ENCODE data around the gene CHRNE.

Gene CHRNE

GRCh38 chr17:4944163-4944553, 41.3 kb upstream of the CHRNE start:
- peaks cover 14% of the 10 kb centered on the region for H3K79me1 ChIP-seq (ENCODE audit: low read depth, low read length)
- H2AK5ac ChIP-seq (ENCODE audit: low read depth, low read length) = no peak overlapping the region
- no peak overlapping the region for H3K27ac ChIP-seq (replicated peaks; ENCODE audit: low read length)
- H2BK15ac ChIP-seq (ENCODE audit: low read length) = no peak overlapping the region
- WGBS, 2 donors (ENCODE audit: extremely low coverage in 2 of 2, insufficient read length in 2 of 2, insufficient replicate concordance in 1 of 2) = no CpG with 5 or more reads among the region's 3 CpGs
- no peak for DNase-seq (ENCODE audit: low spot score)
- no peak overlapping the region for H3K14ac ChIP-seq (ENCODE audit: low read length)
- H3K4me1 ChIP-seq (ENCODE audit: control insufficient read depth in 2 of 2, insufficient read depth in 1 of 2, low read depth in 1 of 2, low read length in 2 of 2) = peaks cover 11 to 12% of the 10 kb centered on the region in 2 donors
- H4K8ac ChIP-seq (ENCODE audit: low read depth, low read length) = no peak overlapping the region
- peak overlapping the region; percentile 12 for H3K23ac ChIP-seq (ENCODE audit: low read depth, low read length, poor library complexity)
- H2BK12ac ChIP-seq (ENCODE audit: low read length) = no peak overlapping the region
- H3K27me3 ChIP-seq (ENCODE audit: control insufficient read depth in 3 of 3, insufficient read depth in 3 of 3, low read depth in 1 of 3, low read length in 3 of 3) = no peaks in the 10 kb centered on the region
- no peak overlapping the region for H3K9ac ChIP-seq (ENCODE audit: low read depth, low read length, poor library complexity)
- H3K4me3 ChIP-seq (ENCODE audit: low read length in 2 of 2) = no peak overlapping the region
- H2BK5ac ChIP-seq (ENCODE audit: low read length) = no peak overlapping the region
- H4K91ac ChIP-seq (ENCODE audit: low read depth, low read length, poor library complexity) = no peak overlapping the region
- H3K9me3 ChIP-seq (replicated peaks in 1 of 2; ENCODE audit: control insufficient read depth in 2 of 2, insufficient read depth in 1 of 2, low read depth in 1 of 2, low read length in 2 of 2) = no peaks in the 10 kb centered on the region
- no peak overlapping the region for H3K18ac ChIP-seq (ENCODE audit: low read length)
- H3K4ac ChIP-seq (ENCODE audit: low read length) = no peak overlapping the region
- H3K36me3 ChIP-seq (replicated peaks in 1 of 2; ENCODE audit: control insufficient read depth in 2 of 2, insufficient read depth in 2 of 2, low read length in 2 of 2) = peaks cover 40 to 56% of the 10 kb centered on the region in 2 donors
- H2BK120ac ChIP-seq (ENCODE audit: low read depth, low read length) = no peak overlapping the region
- no peak overlapping the region for H3K4me2 ChIP-seq (ENCODE audit: insufficient read depth, low read length, poor library complexity, severe bottlenecking)
- H2AFZ ChIP-seq (ENCODE audit: low read length) = no peak overlapping the region

GRCh38 chr17:4942760-4943508, 40.0 kb upstream of the CHRNE start:
- Histone ChIP-seq H3K27ac (replicated peaks; ENCODE audit: low read length) (no peak overlapping the region), H4K8ac (ENCODE audit: low read depth, low read length) (no peak overlapping the region), H2BK12ac (ENCODE audit: low read length) (no peak overlapping the region), H2BK15ac (ENCODE audit: low read length) (no peak overlapping the region), H3K9ac (ENCODE audit: low read depth, low read length, poor library complexity) (no peak overlapping the region), H3K9me3 (replicated peaks in 1 of 2; ENCODE audit: control insufficient read depth in 2 of 2, insufficient read depth in 1 of 2, low read depth in 1 of 2, low read length in 2 of 2) (no peaks in the 10 kb centered on the region), H3K79me1 (ENCODE audit: low read depth, low read length) (peaks cover 22% of the 10 kb centered on the region), H3K18ac (ENCODE audit: low read length) (no peak overlapping the region), H3K4ac (ENCODE audit: low read length) (no peak overlapping the region), H3K27me3 (ENCODE audit: control insufficient read depth in 3 of 3, insufficient read depth in 3 of 3, low read depth in 1 of 3, low read length in 3 of 3) (no peaks in the 10 kb centered on the region), H2AFZ (ENCODE audit: low read length) (no peak overlapping the region), H3K14ac (ENCODE audit: low read length) (no peak overlapping the region), H4K91ac (ENCODE audit: low read depth, low read length, poor library complexity) (no peak overlapping the region), H2BK5ac (ENCODE audit: low read length) (no peak overlapping the region), H3K4me3 (ENCODE audit: low read length in 2 of 2) (peak overlapping the region in 1 of 2 donors; percentile 4), H2AK5ac (ENCODE audit: low read depth, low read length) (no peak overlapping the region), H3K23ac (ENCODE audit: low read depth, low read length, poor library complexity) (no peak overlapping the region), H3K36me3 (replicated peaks in 1 of 2; ENCODE audit: control insufficient read depth in 2 of 2, insufficient read depth in 2 of 2, low read length in 2 of 2) (peaks cover 45 to 64% of the 10 kb centered on the region in 2 donors), H3K4me1 (ENCODE audit: control insufficient read depth in 2 of 2, insufficient read depth in 1 of 2, low read depth in 1 of 2, low read length in 2 of 2) (peaks cover 17 to 20% of the 10 kb centered on the region in 2 donors), H3K4me2 (ENCODE audit: insufficient read depth, low read length, poor library complexity, severe bottlenecking) (no peak overlapping the region), H2BK120ac (ENCODE audit: low read depth, low read length) (no peak overlapping the region)
- no CpG with 5 or more reads among the region's 13 CpGs for WGBS, 2 donors (ENCODE audit: extremely low coverage in 2 of 2, insufficient read length in 2 of 2, insufficient replicate concordance in 1 of 2)
- DNase-seq (ENCODE audit: low spot score) = no peak

- no peaks in the 10 kb centered on the region for H3K9me3 ChIP-seq (replicated peaks in 1 of 2; ENCODE audit: control insufficient read depth in 2 of 2, insufficient read depth in 1 of 2, low read depth in 1 of 2, low read length in 2 of 2)
- no peak overlapping the region for H2AFZ ChIP-seq (ENCODE audit: low read length)
- peaks cover 54 to 72% of the 10 kb centered on the region in 2 donors for H3K36me3 ChIP-seq (replicated peaks in 1 of 2; ENCODE audit: control insufficient read depth in 2 of 2, insufficient read depth in 2 of 2, low read length in 2 of 2)
- H2BK15ac ChIP-seq (ENCODE audit: low read length) = no peak overlapping the region
- no peak overlapping the region for H3K14ac ChIP-seq (ENCODE audit: low read length)
- peaks cover 26% of the 10 kb centered on the region for H3K79me1 ChIP-seq (ENCODE audit: low read depth, low read length)
- no peak overlapping the region for H4K91ac ChIP-seq (ENCODE audit: low read depth, low read length, poor library complexity)
- H4K8ac ChIP-seq (ENCODE audit: low read depth, low read length) = no peak overlapping the region
- H3K23ac ChIP-seq (ENCODE audit: low read depth, low read length, poor library complexity) = no peak overlapping the region
- no peaks in the 10 kb centered on the region for H3K27me3 ChIP-seq (ENCODE audit: control insufficient read depth in 3 of 3, insufficient read depth in 3 of 3, low read depth in 1 of 3, low read length in 3 of 3)
- H3K27ac ChIP-seq (replicated peaks; ENCODE audit: low read length) = no peak overlapping the region
- H3K9ac ChIP-seq (ENCODE audit: low read depth, low read length, poor library complexity) = no peak overlapping the region
- WGBS, 2 donors (ENCODE audit: extremely low coverage in 2 of 2, insufficient read length in 2 of 2, insufficient replicate concordance in 1 of 2) = no CpG with 5 or more reads among the region's 4 CpGs
- H2BK5ac ChIP-seq (ENCODE audit: low read length) = no peak overlapping the region
- H3K4ac ChIP-seq (ENCODE audit: low read length) = no peak overlapping the region
- H2BK120ac ChIP-seq (ENCODE audit: low read depth, low read length) = no peak overlapping the region
- no peak for DNase-seq (ENCODE audit: low spot score)
- no peak overlapping the region for H3K18ac ChIP-seq (ENCODE audit: low read length)
- H3K4me1 ChIP-seq (ENCODE audit: control insufficient read depth in 2 of 2, insufficient read depth in 1 of 2, low read depth in 1 of 2, low read length in 2 of 2) = peaks cover 13 to 15% of the 10 kb centered on the region in 2 donors
- peak overlapping the region; percentile 95 for H3K4me2 ChIP-seq (ENCODE audit: insufficient read depth, low read length, poor library complexity, severe bottlenecking)
- H2BK12ac ChIP-seq (ENCODE audit: low read length) = no peak overlapping the region
- peak overlapping the region in 1 of 2 donors; percentile 93 for H3K4me3 ChIP-seq (ENCODE audit: low read length in 2 of 2)
- H2AK5ac ChIP-seq (ENCODE audit: low read depth, low read length) = no peak overlapping the region
Measured at GRCh38 chr17:4941319-4941610, 38.4 kb upstream of the CHRNE start.

- H2AFZ ChIP-seq (ENCODE audit: low read length) = peak overlapping the region; percentile 90
- no peak overlapping the region for H2BK5ac ChIP-seq (ENCODE audit: low read length)
- H2AK5ac ChIP-seq (ENCODE audit: low read depth, low read length) = peak overlapping the region; percentile 88
- H3K27ac ChIP-seq (replicated peaks; ENCODE audit: low read length) = peak overlapping the region; percentile 95
- no peak overlapping the region for H3K23ac ChIP-seq (ENCODE audit: low read depth, low read length, poor library complexity)
- H3K9ac ChIP-seq (ENCODE audit: low read depth, low read length, poor library complexity) = peak overlapping the region; percentile 95
- no peak for DNase-seq (ENCODE audit: low spot score)
- peak overlapping the region; percentile 95 for H3K4me2 ChIP-seq (ENCODE audit: insufficient read depth, low read length, poor library complexity, severe bottlenecking)
- peak overlapping the region; percentile 93 to 95 for H3K4me3 ChIP-seq (ENCODE audit: low read length in 2 of 2)
- H3K18ac ChIP-seq (ENCODE audit: low read length) = peak overlapping the region; percentile 32
- no peak overlapping the region for H2BK12ac ChIP-seq (ENCODE audit: low read length)
- H4K8ac ChIP-seq (ENCODE audit: low read depth, low read length) = no peak overlapping the region
- H3K36me3 ChIP-seq (replicated peaks in 1 of 2; ENCODE audit: control insufficient read depth in 2 of 2, insufficient read depth in 2 of 2, low read length in 2 of 2) = peaks cover 51 to 72% of the 10 kb centered on the region in 2 donors
- WGBS, 2 donors (ENCODE audit: extremely low coverage in 2 of 2, insufficient read length in 2 of 2, insufficient replicate concordance in 1 of 2) = no CpG with 5 or more reads among the region's 29 CpGs
- no peak overlapping the region for H2BK15ac ChIP-seq (ENCODE audit: low read length)
- no peaks in the 10 kb centered on the region for H3K9me3 ChIP-seq (replicated peaks in 1 of 2; ENCODE audit: control insufficient read depth in 2 of 2, insufficient read depth in 1 of 2, low read depth in 1 of 2, low read length in 2 of 2)
- H3K79me1 ChIP-seq (ENCODE audit: low read depth, low read length) = peaks cover 24% of the 10 kb centered on the region
- H4K91ac ChIP-seq (ENCODE audit: low read depth, low read length, poor library complexity) = no peak overlapping the region
- H3K4ac ChIP-seq (ENCODE audit: low read length) = peak overlapping the region; percentile 30
- no peaks in the 10 kb centered on the region for H3K27me3 ChIP-seq (ENCODE audit: control insufficient read depth in 3 of 3, insufficient read depth in 3 of 3, low read depth in 1 of 3, low read length in 3 of 3)
- H2BK120ac ChIP-seq (ENCODE audit: low read depth, low read length) = no peak overlapping the region
- peaks cover 12% of the 10 kb centered on the region in 2 donors for H3K4me1 ChIP-seq (ENCODE audit: control insufficient read depth in 2 of 2, insufficient read depth in 1 of 2, low read depth in 1 of 2, low read length in 2 of 2)
- H3K14ac ChIP-seq (ENCODE audit: low read length) = no peak overlapping the region
Measured at GRCh38 chr17:4940555-4941318, 37.8 kb upstream of the CHRNE start.

All from neuronal stem cell (in vitro differentiated cells).